NCI-H1694 (cell line): ENCODE measurements around the gene USH2A.
"Not testable (repeated sequence)": the region's sequence is repeated elsewhere in the genome, so short reads cannot be mapped to it uniquely, and the experiment has no call there.

Experiments used
- DNase-seq: peaks from one replicate; lab custom pipeline; 2025; lab: John Stamatoyannopoulos, UW

The USH2A gene

GRCh38 chr1:216046336-216046735, 376.9 kb downstream of the USH2A start:
- no peak for DNase-seq

GRCh38 chr1:216045400-216045799, 377.8 kb downstream of the USH2A start:
- DNase-seq: no peak

GRCh38 chr1:216044538-216044937, 378.7 kb downstream of the USH2A start:
- DNase-seq: no peak

- no peak for DNase-seq
Observed at GRCh38 chr1:216034506-216034905, 388.7 kb downstream of the USH2A start.

DNA sequence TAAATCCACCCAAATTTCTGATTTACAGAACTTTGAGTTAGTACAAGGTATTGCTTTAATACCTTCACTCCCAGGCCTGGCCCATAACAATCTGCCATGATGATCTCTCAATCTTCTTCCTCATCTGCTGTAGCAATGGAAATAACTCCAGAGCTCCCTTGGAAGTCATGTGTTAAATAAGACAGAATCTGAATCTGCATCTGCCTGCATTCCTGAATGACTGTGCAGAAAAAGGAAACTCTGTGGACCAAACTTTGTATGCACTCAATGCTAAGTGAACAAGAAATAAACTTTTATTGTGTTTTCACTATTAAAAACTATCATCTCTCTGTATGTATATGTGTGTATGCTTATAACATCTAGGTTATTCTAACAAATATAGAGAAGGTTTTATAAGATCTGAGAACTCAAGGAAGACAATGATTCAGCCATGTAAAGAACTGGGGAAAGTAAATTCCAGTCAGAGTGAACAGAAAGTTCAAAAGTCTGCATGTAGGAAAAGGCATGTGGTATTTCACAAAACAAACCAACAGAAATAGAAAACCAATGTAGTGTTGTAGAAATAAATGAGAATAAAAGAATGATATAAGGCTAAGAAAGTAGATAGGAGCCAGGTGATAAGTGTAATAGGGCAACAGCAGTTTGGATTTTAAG, 390.2 kb downstream of the USH2A start:
- no peak for DNase-seq

DNA sequence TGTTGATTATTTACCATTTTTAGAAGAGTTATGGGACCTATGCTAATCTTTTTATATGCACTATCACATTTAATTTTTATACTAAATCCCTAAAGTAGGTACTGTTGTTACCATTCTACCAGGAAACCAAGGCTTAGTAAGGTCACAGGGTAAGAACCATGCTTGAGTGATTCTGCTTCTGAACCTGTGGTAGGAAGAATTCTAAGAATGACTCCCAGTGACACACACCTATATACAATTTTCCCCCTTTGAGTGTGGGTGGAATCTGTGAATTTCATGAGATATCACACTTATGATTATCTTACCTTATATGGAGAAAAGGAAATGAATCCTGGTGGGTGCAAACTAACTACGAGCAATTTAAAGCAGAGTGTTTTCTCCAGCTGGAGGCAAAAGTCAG, 391.0 kb downstream of the USH2A start:
- no peak for DNase-seq

DNA sequence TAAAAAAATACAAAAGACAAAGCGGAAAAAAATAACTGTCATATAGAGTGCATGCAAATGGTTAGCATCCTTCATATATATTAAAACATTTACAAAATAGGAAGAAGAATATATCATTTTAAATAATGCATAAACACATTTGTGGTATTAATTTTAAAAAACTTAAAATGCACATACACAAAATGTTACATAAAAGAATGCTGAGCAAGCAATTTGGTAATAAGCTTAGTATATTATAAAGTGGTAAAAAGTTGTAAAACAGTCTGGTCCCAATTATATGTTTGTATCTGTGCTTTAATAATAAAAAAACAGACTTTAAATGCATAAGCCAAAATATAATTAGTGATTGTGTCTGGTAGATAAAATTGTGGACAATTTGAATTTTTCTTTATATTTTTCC, 394.6 kb downstream of the USH2A start:
- DNase-seq: no peak

DNA sequence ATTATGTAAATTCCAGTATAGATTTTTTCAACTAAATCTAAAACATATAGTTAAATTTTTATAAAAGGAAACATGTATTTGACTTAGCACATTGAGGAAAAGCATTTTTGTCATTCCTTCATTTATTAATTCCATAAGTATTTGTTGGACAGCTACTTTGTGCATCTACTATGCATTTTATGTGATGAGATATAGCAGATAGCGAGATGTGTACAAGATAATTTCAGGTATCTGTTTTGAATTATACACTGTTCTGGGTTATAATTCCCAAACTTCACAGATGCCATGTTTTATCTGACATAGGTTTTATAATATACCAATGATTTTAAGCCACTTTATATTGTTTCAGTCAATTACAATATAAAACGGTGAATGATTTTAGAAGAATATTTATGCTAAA, 398.7 kb downstream of the USH2A start:
- no peak for DNase-seq

DNA sequence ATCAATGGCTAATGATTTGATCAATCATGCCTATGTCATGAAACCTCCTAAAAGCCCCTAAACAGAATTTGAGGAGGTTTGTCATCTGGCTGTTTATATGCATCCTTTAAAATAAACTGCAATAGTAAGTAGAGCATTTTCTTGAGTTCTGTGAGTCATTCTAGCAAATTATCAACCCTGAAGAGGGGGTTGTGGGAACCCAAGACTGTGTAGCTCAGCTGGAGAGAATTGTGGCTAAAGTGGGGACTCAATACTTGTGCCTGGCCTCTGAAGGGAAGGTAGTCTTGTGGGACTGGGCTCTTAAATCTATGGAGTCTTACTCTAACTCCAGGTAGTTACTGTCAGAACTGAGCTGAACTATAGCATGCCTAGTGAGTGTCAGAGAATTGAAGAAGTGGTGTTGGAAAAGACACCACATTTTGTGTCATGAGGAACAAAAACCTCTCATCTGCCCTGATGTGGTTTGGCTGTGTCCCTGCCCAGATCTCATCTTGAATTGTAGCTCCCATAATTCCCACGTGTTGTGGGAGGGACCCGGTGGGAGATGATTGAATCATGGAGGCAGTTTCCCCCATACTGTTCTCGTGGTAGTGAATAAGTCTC, 402.4 kb downstream of the USH2A start:
- DNase-seq: no peak

- no peak for DNase-seq
Observed at GRCh38 chr1:216015116-216015515, 408.1 kb downstream of the USH2A start.

GRCh38 chr1:216014086-216014485, 409.2 kb downstream of the USH2A start:
- DNase-seq: no peak

- not testable (repeated sequence) for DNase-seq
Observed at GRCh38 chr1:216009456-216009855, 413.8 kb downstream of the USH2A start.

DNA sequence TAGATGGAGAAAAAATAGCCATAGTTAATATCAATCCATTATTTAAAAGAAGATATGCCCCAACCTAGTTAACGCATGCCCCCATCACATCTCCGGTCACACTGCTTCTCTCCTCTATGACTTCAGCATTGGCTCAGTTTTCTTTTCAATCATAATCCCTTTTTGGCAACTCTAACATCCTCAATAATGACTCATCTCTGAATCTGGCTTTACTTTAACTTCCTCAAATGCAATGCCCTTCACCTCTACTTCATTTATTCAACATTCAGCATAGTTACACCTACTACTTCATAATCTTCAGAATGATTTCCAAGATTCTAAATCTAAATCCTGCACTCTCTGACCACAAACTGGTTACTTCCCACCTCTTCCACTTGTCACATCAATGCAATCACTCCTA, 417.3 kb downstream of the USH2A start:
- no peak for DNase-seq

DNA sequence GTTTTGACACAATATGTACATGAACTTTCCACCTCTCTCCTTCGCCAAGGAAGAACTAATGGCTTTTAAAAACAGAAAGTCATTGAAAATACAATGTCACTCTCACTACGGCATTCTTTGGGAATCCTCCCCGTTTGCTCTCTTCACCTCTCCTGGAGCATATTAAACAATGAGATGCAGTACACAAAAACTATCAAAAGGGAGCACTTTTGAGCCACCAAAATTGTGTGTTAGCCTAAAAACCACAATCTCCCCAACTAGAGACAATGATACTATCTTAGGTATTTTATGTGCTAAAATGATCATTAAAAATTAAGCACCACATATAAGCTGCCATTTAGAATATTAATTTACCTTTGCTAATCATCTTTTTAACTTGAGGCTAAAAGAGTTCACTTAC, 430.6 kb downstream of the USH2A start:
- peak; percentile 36 for DNase-seq

- DNase-seq: no peak
Observed at GRCh38 chr1:215987092-215987875, 436.0 kb downstream of the USH2A start.

DNA sequence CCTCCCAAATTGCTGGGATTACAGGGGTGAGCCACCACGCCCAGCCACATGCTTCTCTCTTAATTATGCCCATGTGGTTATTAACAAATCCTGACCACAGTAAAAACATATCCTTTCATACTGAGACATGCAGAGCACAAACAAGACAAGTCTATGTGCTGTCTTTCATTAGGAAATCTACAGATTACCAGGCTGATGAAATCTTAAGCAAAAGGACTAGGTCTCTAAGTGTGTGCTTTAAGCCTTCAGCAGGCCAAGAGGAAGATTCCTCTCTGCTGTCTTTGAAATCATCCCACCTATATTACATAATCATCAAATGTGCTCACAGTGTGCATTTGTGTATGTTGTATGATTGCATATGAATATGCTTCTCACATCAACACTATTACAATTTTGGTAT, 436.8 kb downstream of the USH2A start:
- DNase-seq: no peak

DNA sequence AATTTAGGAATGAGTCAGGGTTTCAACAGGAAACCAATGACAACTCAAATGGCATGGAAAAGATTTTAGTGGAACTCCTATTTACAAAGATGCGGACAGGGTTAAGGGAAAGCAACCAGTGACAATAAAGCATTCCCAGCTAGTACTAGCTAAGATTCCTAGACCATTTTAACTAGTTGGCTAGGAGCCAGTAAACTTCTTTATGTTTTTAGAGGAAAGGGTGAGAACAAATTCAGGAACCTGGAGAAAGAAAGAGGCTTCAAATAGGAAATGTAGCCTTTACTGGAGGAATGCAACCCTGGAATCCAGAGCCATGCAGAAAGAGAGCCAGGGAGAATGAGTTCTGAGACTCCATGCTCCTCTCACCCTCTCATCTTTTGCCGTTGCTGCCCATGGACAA, 439.6 kb downstream of the USH2A start:
- no peak for DNase-seq

DNA sequence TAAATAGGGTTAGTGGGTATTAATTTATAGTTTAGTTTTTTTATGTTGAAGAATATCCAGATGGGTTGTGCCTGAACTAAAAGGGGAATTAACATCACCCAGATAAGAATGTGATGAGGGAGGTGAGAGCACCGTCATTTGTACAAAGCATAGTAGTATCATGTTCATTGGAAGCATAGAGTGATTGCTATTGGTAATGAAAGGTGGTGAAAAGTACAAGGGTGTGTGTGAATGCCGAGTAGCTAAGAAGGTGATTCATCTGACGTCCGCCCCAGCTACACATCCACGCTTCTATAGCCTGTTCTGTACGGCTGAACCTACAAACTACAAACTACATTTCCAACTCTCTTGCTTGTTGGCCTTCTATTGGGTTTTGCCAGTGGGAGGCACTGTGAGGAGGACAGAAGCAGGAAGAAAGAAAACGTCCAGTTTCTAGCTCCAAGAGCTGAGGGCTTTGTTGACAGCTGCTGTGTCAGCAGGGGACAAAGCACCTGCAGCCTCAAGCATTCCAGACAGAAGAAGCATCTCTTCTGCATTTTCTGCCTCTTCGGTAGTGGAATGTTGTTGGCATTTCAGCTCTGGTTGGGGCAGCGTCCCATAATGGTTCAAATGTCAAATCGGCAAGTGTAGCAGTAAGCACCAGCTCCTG, 451.3 kb downstream of the USH2A start:
- no peak for DNase-seq

DNA sequence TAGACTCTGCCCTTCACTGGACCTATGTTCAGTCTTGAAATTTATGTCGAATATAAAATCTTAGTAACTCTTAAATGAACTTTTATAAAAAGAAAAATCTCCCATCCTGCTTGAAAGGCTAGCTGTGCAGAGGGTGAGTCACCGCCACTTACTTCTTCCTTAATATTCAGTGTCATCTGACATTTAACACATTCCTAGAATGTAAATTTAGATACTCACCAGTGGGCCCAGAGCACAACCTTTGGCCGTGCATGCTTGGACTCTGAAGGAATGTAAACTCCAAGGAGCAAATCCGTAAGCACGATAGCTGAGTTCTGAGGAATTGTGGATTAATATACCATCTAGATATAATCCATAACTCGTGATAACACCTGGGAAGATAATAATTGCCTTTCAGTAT, 452.8 kb downstream of the USH2A start:
- no peak for DNase-seq

GRCh38 chr1:215963621-215964020, 459.6 kb downstream of the USH2A start:
- no peak for DNase-seq

GRCh38 chr1:215963040-215963439, 460.2 kb downstream of the USH2A start:
- DNase-seq: no peak

- DNase-seq: no peak
Observed at GRCh38 chr1:215958841-215959240, 464.4 kb downstream of the USH2A start.

GRCh38 chr1:215957663-215958062, 465.6 kb downstream of the USH2A start:
- DNase-seq: no peak
